Thyroid gland (tissue), 4 donors: ENCODE measurements around the gene PCAT6.

Experiments
- POLR2A ChIP-seq, 2 donors: fragments of 450-650 bp; IDR thresholded peaks; one replicate each; pipeline ENCODE4 v1.6.1; 2017; ENCODE audit warnings: antibody characterized with exemption in 2 of 2, mild to moderate bottlenecking in 2 of 2, moderate library complexity in 1 of 2
- TF ChIP-seq, protein P1 (sequence below), 6 experiments: fragments of 200-600 bp in 3 of 6; fragments of 450-650 bp in 3 of 6; sonication (generic) in 3 of 6; IDR thresholded peaks; one replicate each; pipeline ENCODE4 v1.5.1; 2016 to 2019; ENCODE audit warnings: antibody characterized with exemption in 6 of 6, mild to moderate bottlenecking in 2 of 6, inconsistent platforms in 1 of 6, moderate library complexity in 1 of 6

DNA sequence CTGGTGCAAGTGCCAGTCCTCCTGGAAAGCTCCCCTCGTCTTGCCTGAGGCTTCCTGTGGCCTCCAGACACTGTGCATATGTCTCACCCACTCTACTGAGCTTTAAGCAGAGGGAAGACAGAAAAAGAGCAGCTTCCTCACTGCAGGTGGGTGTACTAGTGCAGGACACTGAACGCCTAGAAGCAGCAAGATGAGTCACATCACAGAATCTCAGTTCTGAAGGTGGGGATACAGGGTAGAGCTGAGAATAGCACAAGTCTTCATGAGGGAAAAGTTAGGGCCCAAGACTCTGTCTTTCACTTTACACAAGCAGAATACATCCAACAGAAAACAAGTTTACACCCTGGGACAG lies 37.4 kb downstream of the PCAT6 start:
- TF ChIP-seq, protein P1, sequence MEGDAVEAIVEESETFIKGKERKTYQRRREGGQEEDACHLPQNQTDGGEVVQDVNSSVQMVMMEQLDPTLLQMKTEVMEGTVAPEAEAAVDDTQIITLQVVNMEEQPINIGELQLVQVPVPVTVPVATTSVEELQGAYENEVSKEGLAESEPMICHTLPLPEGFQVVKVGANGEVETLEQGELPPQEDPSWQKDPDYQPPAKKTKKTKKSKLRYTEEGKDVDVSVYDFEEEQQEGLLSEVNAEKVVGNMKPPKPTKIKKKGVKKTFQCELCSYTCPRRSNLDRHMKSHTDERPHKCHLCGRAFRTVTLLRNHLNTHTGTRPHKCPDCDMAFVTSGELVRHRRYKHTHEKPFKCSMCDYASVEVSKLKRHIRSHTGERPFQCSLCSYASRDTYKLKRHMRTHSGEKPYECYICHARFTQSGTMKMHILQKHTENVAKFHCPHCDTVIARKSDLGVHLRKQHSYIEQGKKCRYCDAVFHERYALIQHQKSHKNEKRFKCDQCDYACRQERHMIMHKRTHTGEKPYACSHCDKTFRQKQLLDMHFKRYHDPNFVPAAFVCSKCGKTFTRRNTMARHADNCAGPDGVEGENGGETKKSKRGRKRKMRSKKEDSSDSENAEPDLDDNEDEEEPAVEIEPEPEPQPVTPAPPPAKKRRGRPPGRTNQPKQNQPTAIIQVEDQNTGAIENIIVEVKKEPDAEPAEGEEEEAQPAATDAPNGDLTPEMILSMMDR (IDR thresholded peaks at IDR 0.05), result no peak
- TF ChIP-seq POLR2A (IDR thresholded peaks at IDR 0.05), result no peak
